ENCODE data around the gene SEMA5A.

Gene SEMA5A

DNA sequence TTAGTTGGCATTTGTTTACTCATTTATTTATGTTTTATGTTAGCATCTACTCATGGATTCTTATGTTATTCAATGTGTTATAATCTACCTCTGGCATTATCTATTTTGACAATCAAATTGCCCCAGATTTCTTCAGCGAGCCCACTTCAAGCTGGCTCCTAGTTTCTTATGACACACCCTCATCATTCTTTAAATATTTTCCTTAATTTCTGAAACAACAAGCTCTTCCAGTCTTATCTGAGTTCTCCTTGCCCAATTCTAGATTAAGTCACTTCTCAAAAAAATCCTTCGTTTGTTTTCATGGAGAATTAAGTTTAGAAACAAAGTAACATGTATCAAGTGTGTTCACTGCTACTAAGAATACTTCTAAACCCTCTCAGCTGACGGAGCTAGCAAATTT is 229.8 kb downstream of the SEMA5A start:
- no peak for TF ChIP-seq FOXP2 (optimal IDR thresholded peaks at IDR 0.05; ENCODE audit: borderline replicate concordance, extremely low read depth, extremely low read length, insufficient read depth)
- TF ChIP-seq SIN3A (IDR thresholded peaks at IDR 0.05; ENCODE audit: borderline replicate concordance, insufficient read depth, low read length) = no peak
- TF ChIP-seq, protein P1, sequence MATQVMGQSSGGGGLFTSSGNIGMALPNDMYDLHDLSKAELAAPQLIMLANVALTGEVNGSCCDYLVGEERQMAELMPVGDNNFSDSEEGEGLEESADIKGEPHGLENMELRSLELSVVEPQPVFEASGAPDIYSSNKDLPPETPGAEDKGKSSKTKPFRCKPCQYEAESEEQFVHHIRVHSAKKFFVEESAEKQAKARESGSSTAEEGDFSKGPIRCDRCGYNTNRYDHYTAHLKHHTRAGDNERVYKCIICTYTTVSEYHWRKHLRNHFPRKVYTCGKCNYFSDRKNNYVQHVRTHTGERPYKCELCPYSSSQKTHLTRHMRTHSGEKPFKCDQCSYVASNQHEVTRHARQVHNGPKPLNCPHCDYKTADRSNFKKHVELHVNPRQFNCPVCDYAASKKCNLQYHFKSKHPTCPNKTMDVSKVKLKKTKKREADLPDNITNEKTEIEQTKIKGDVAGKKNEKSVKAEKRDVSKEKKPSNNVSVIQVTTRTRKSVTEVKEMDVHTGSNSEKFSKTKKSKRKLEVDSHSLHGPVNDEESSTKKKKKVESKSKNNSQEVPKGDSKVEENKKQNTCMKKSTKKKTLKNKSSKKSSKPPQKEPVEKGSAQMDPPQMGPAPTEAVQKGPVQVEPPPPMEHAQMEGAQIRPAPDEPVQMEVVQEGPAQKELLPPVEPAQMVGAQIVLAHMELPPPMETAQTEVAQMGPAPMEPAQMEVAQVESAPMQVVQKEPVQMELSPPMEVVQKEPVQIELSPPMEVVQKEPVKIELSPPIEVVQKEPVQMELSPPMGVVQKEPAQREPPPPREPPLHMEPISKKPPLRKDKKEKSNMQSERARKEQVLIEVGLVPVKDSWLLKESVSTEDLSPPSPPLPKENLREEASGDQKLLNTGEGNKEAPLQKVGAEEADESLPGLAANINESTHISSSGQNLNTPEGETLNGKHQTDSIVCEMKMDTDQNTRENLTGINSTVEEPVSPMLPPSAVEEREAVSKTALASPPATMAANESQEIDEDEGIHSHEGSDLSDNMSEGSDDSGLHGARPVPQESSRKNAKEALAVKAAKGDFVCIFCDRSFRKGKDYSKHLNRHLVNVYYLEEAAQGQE (IDR thresholded peaks at IDR 0.05; ENCODE audit: insufficient read depth in 1 of 2, low read depth in 2 of 2, low read length in 2 of 2) = no peak
- TF ChIP-seq POLR2AphosphoS5 (IDR thresholded peaks at IDR 0.05; ENCODE audit: low read depth, low read length) = no peak
- no peak for TF ChIP-seq TAF1 (IDR thresholded peaks at IDR 0.05; ENCODE audit: borderline replicate concordance, insufficient read depth, low read length)

DNA sequence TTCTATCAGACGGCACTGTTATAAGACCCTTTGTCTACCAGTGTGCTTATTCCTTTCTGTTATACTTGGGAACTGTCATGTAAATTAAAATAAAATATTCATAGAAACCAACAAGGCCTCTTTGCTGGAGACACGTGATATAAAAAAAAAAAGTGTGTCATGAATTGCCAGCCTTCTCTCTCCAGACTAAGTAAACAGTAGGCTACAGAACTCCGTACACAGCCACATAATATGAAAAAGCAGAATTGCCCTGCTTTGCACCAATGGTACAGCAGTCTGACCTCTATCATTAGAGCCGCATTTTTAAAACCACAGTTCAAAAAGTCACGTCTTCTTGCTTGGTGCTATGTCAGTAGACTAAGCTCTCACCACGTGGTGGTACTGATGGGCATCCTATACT is 231.3 kb downstream of the SEMA5A start:
- TF ChIP-seq POLR2AphosphoS5 (IDR thresholded peaks at IDR 0.05; ENCODE audit: low read depth, low read length) (no peak), TAF1 (IDR thresholded peaks at IDR 0.05; ENCODE audit: borderline replicate concordance, insufficient read depth, low read length) (no peak), SIN3A (IDR thresholded peaks at IDR 0.05; ENCODE audit: borderline replicate concordance, insufficient read depth, low read length) (no peak), FOXP2 (optimal IDR thresholded peaks at IDR 0.05; ENCODE audit: borderline replicate concordance, extremely low read depth, extremely low read length, insufficient read depth) (no peak)
- TF ChIP-seq, protein P1 (IDR thresholded peaks at IDR 0.05; ENCODE audit: insufficient read depth in 1 of 2, low read depth in 2 of 2, low read length in 2 of 2) = no peak

DNA sequence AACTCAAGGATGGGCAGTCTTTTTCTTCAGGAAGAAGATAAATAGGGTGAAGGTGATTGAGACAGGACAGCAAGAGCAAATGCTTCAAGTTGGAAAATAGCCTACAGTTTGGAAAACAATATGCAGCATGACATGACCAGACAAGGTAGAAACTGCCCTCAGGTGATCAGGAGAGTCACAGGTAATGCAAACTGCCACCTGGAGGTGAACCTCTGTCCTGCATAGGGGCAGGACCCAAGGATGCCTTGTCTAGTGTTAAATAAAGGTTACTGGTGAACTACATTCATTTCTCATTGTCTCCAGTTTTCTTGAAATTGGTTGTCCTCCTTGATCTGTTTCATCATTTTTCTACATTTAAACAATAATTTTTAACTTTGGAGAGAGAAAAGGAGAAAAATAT is 232.1 kb downstream of the SEMA5A start:
- no peak for TF ChIP-seq TAF1 (IDR thresholded peaks at IDR 0.05; ENCODE audit: borderline replicate concordance, insufficient read depth, low read length)
- TF ChIP-seq, protein P1 (IDR thresholded peaks at IDR 0.05; ENCODE audit: insufficient read depth in 1 of 2, low read depth in 2 of 2, low read length in 2 of 2) = no peak
- TF ChIP-seq FOXP2 (optimal IDR thresholded peaks at IDR 0.05; ENCODE audit: borderline replicate concordance, extremely low read depth, extremely low read length, insufficient read depth) = no peak
- no peak for TF ChIP-seq POLR2AphosphoS5 (IDR thresholded peaks at IDR 0.05; ENCODE audit: low read depth, low read length)
- no peak for TF ChIP-seq SIN3A (IDR thresholded peaks at IDR 0.05; ENCODE audit: borderline replicate concordance, insufficient read depth, low read length)

DNA sequence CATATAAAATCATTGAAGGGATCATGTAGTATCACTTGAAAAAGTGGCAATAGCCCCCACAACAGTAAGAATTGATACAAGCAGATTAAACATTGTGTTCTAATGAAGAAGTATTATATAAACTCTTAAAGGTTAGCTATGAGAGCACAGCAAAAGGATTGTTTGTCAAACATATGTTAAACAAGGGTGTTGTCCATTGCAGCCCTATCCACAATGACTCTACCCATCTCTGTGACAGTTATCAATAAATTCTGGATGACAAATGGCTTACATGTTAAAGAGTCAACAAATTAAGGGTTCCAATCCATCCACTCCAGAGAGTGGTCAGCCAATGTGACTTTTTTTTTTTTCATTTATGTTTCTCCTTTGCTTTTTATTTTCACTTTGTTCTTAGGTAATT is 238.7 kb downstream of the SEMA5A start:
- TF ChIP-seq, protein P1 (IDR thresholded peaks at IDR 0.05; ENCODE audit: insufficient read depth in 1 of 2, low read depth in 2 of 2, low read length in 2 of 2) = no peak
- no peak for TF ChIP-seq FOXP2 (optimal IDR thresholded peaks at IDR 0.05; ENCODE audit: borderline replicate concordance, extremely low read depth, extremely low read length, insufficient read depth)
- TF ChIP-seq SIN3A (IDR thresholded peaks at IDR 0.05; ENCODE audit: borderline replicate concordance, insufficient read depth, low read length) = no peak
- no peak for TF ChIP-seq TAF1 (IDR thresholded peaks at IDR 0.05; ENCODE audit: borderline replicate concordance, insufficient read depth, low read length)
- no peak for TF ChIP-seq POLR2AphosphoS5 (IDR thresholded peaks at IDR 0.05; ENCODE audit: low read depth, low read length)

DNA sequence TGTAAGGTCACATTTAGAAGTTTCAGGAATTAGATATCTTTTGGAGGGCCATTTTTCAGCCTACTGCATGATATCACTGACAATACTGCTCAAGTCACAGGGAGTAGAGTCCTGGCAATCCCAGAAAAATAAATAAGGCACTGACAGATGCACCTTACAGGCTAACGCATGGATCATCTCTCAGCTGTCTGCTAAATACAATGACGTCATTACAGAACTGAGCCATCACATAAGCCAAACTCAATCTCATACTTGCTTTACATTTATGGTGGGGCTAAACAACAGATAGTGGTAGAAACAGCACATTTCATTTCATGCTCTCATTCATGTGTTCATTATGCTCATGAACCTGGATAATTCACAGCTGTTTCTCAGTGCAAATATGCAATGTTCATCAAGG is 243.7 kb downstream of the SEMA5A start:
- TF ChIP-seq SIN3A (IDR thresholded peaks at IDR 0.05; ENCODE audit: borderline replicate concordance, insufficient read depth, low read length) (no peak), POLR2AphosphoS5 (IDR thresholded peaks at IDR 0.05; ENCODE audit: low read depth, low read length) (no peak), TAF1 (IDR thresholded peaks at IDR 0.05; ENCODE audit: borderline replicate concordance, insufficient read depth, low read length) (no peak), FOXP2 (optimal IDR thresholded peaks at IDR 0.05; ENCODE audit: borderline replicate concordance, extremely low read depth, extremely low read length, insufficient read depth) (no peak)
- TF ChIP-seq, protein P1 (IDR thresholded peaks at IDR 0.05; ENCODE audit: insufficient read depth in 1 of 2, low read depth in 2 of 2, low read length in 2 of 2) = no peak
